B cell (primary cell): ENCODE data around the gene SYT11. TPM values are rescaled to one million over a fixed set of nuclear protein-coding genes. Genes with fewer than 3 reads are reported as not detected.

Experiments
- ATAC-seq: fragments of 200-7000 bp; cut with Tn5 transposase; one replicate; pipeline ENCODE4 v1.10.0; 2021; ENCODE audit warnings: low read depth, mild to moderate bottlenecking, moderate number of reproducible peaks, moderate library complexity
- CTCF ChIA-PET: fragments of 350-600 bp; sonication (Branson Sonifier 250); formaldehyde crosslinking; loops from one replicate; lab custom pipeline; 2021; ENCODE audit warnings: antibody characterized with exemption, inconsistent platforms; lab: Charles Lee
- POLR2A ChIA-PET: fragments of 350-600 bp; sonication (Branson Sonifier 250); formaldehyde crosslinking; loops from one replicate; lab custom pipeline; 2021; ENCODE audit warnings: antibody characterized with exemption; lab: Charles Lee
- DNase-seq: peaks from one replicate; pipeline ENCODE4 v3.0.0; 2013
- H2AFZ ChIP-seq: 2 replicates; pipeline ENCODE4 v1.6.1; 2012; ENCODE audit warnings: mild to moderate bottlenecking, low read depth, low read length; ENCODE audit not compliant: insufficient read depth, poor library complexity, severe bottlenecking
- H3K27ac ChIP-seq, 2 donors: 1 replicate in 1 of 2; 2 replicates in 1 of 2; pipeline ENCODE4 v1.5.1; 2012 to 2013; ENCODE audit warnings: low read length in 2 of 2, mild to moderate bottlenecking in 2 of 2, moderate library complexity in 1 of 2
- H3K27me3 ChIP-seq, 4 experiments: fragments of 200-600 bp in 1 of 4; sonication (generic) in 1 of 4; replicated peaks in 1 of 4; 1 replicate in 2 of 4; 2 replicates in 2 of 4; pipeline versions ENCODE4 v1.6.1 to v1.7.0; 2013 to 2016; ENCODE audit warnings: low read length in 3 of 4, mild to moderate bottlenecking in 2 of 4, mixed read lengths in 1 of 4, moderate library complexity in 1 of 4; ENCODE audit not compliant: insufficient read depth in 4 of 4, control insufficient read depth in 3 of 4; ENCODE audit errors: control extremely low read depth in 1 of 4
- H3K36me3 ChIP-seq, 2 experiments: replicated peaks in 1 of 2; 1 replicate in 1 of 2; 2 replicates in 1 of 2; pipeline versions ENCODE4 v1.6.1 to v1.7.1; 2013; ENCODE audit warnings: low read length in 1 of 2; ENCODE audit not compliant: insufficient read depth in 2 of 2, control insufficient read depth in 1 of 2; ENCODE audit errors: control extremely low read depth in 1 of 2, extremely low read depth in 1 of 2
- H3K4me1 ChIP-seq, 2 donors: fragments of 200-600 bp in 1 of 2; sonication (generic) in 1 of 2; 1 replicate in 1 of 2; 2 replicates in 1 of 2; pipeline versions ENCODE4 v1.5.1 to v1.6.1; 2013 to 2017; ENCODE audit warnings: low read length in 2 of 2; ENCODE audit not compliant: control insufficient read depth in 2 of 2, insufficient read depth in 2 of 2
- H3K4me2 ChIP-seq: replicated peaks from 2 replicates; pipeline ENCODE3; 2012; ENCODE audit warnings: mild to moderate bottlenecking, low read depth, low read length; ENCODE audit not compliant: poor library complexity, severe bottlenecking
- H3K4me3 ChIP-seq, 5 experiments: fragments of 200-600 bp in 1 of 5; sonication (generic) in 1 of 5; 1 replicate in 3 of 5; 2 replicates in 2 of 5; pipeline versions ENCODE4 v1.5.1 to v1.7.0; 2011 to 2016; ENCODE audit warnings: low read length in 4 of 5, mild to moderate bottlenecking in 4 of 5, low read depth in 2 of 5, control low read depth in 1 of 5, moderate library complexity in 1 of 5; ENCODE audit not compliant: insufficient read depth in 1 of 5; ENCODE audit errors: control extremely low read depth in 1 of 5, extremely low read depth in 1 of 5
- H3K79me2 ChIP-seq: fragments of 200-600 bp; sonication (generic); one replicate; pipeline ENCODE4 v1.6.0; 2016; ENCODE audit warnings: low read length; ENCODE audit not compliant: control insufficient read depth, insufficient read depth
- H3K9ac ChIP-seq: fragments of 200-600 bp; sonication (generic); 2 replicates; pipeline ENCODE4 v1.6.1; 2017; ENCODE audit warnings: mild to moderate bottlenecking, low read length, moderate library complexity
- H3K9me3 ChIP-seq, 3 donors: one replicate each; pipeline versions ENCODE4 v1.6.1 to v1.7.1; 2013; ENCODE audit warnings: low read length in 2 of 3; ENCODE audit not compliant: control insufficient read depth in 2 of 3, insufficient read depth in 1 of 3; ENCODE audit errors: control extremely low read depth in 1 of 3
- H4K20me1 ChIP-seq: 2 replicates; pipeline ENCODE4 v1.6.0; 2012; ENCODE audit warnings: mild to moderate bottlenecking, low read length; ENCODE audit not compliant: insufficient read depth, control insufficient read depth, poor library complexity, severe bottlenecking
- H3K27ac Mint-ChIP-seq: one replicate; pipeline ENCODE4 v1.8.0; 2021; ENCODE audit warnings: mixed read lengths
- H3K27me3 Mint-ChIP-seq: one replicate; pipeline ENCODE4 v1.8.0; 2021; ENCODE audit warnings: mixed read lengths
- H3K4me1 Mint-ChIP-seq: one replicate; pipeline ENCODE4 v1.8.0; 2021; ENCODE audit warnings: mixed read lengths
- H3K4me3 Mint-ChIP-seq: one replicate; pipeline ENCODE4 v1.8.0; 2021; ENCODE audit warnings: mixed read lengths
- H3K9me3 Mint-ChIP-seq: one replicate; pipeline ENCODE4 v1.8.0; 2022; ENCODE audit warnings: mixed read lengths; ENCODE audit not compliant: insufficient read depth
- CTCF ChIP-seq: fragments of 200-600 bp; IDR thresholded peaks from one replicate; pipeline ENCODE4 v1.8.0; 2022; ENCODE audit warnings: antibody characterized with exemption, mild to moderate bottlenecking
- EZH2 ChIP-seq: IDR thresholded peaks from 2 replicates; pipeline ENCODE4 v1.6.1; 2012; ENCODE audit warnings: borderline replicate concordance, low read depth, mild to moderate bottlenecking, moderate library complexity, low read length; ENCODE audit not compliant: insufficient read depth, poor library complexity, severe bottlenecking
- WGBS: methylation state at CpG from one replicate; pipeline ENCODE4 v1.1.5; 2013; ENCODE audit warnings: missing lambda C conversion rate; ENCODE audit not compliant: insufficient coverage; 5-methylcytosine and 5-hydroxymethylcytosine counted together
- intact Hi-C: fragments of 100-400 bp; cut with micrococcal nuclease; formaldehyde crosslinking; loops from one replicate; pipeline ENCODE4 v1.10.0; 2022
- polyA plus RNA-seq: library from polyadenylated mRNA; depleted of rRNA; stranded (reverse); fragments of >200 nt; gene quantifications from 2 replicates; pipeline ENCODE4 v1.2.3, GENCODE V29; 2012
- total RNA-seq, 2 donors: library from RNA; stranded (reverse); fragments of 120-200 nt in 1 of 2; gene quantifications; 1 replicate in 1 of 2; 2 replicates in 1 of 2; pipeline versions ENCODE4 v1.2.3 to v1.2.4, GENCODE V29; 2013 to 2022

SYT11 gene
- total and polyA plus RNA-seq, 2 donors (not counting 1 experiment from before 2014, with no cell fraction given): 1.8 to 6.6 TPM

- TF ChIP-seq EZH2 (no peak), CTCF (no peak)
- DNase-seq: no peak
Measured at GRCh38 chr1:155919801-155920200, 60.4 kb downstream of the SYT11 start.

GRCh38 chr1:155920717-155921116 is 61.4 kb downstream of the SYT11 start:
- no peak for TF ChIP-seq EZH2
- TF ChIP-seq CTCF: no peak
- no peaks in the 10 kb centered on the region for H3K9me3 ChIP-seq
- no peak for DNase-seq
- WGBS: no CpG with 5 or more reads among the region's 3 CpGs
- H3K27ac ChIP-seq: no peak overlapping the region
- H3K36me3 ChIP-seq: peaks cover 39 to 90% of the 10 kb centered on the region in 2 experiments
- POLR2A ChIA-PET: interaction anchor here (0.6 kb wide), 1 partner anchor 11 kb away, joined by 4 read pairs; no protein-coding TSS in a partner anchor
- peaks cover 5% of the 10 kb centered on the region for H4K20me1 ChIP-seq
- no peaks in the 10 kb centered on the region for H3K4me1 ChIP-seq
- Mint-ChIP-seq H3K4me1 (no peaks in the 10 kb centered on the region), H3K27ac (no peak overlapping the region), H3K27me3 (no peaks in the 10 kb centered on the region), H3K9me3 (no peaks in the 10 kb centered on the region), H3K4me3 (no peak overlapping the region)
- no peak for ATAC-seq
- intact Hi-C loops: no loop called here
- H3K79me2 ChIP-seq: peaks cover 6% of the 10 kb centered on the region
- no peaks in the 10 kb centered on the region for H3K27me3 ChIP-seq
- CTCF ChIA-PET: interaction anchor here (1.2 to 5.5 kb wide), 3 partner anchors 12 to 69 kb away, joined by 3 to 17 read pairs (median 5); no protein-coding TSS in a partner anchor
- no peak overlapping the region for H3K9ac ChIP-seq
- no peak overlapping the region for H3K4me3 ChIP-seq
- no peak overlapping the region for H2AFZ ChIP-seq
- no peak overlapping the region for H3K4me2 ChIP-seq

More at GRCh38 chr1:155919801-155920200, 60.4 kb downstream of the SYT11 start:
- no peak for ATAC-seq
- Histone ChIP-seq H3K4me2 (no peak overlapping the region), H3K79me2 (no peaks in the 10 kb centered on the region), H3K4me3 (no peak overlapping the region), H2AFZ (no peak overlapping the region), H4K20me1 (peaks cover 5% of the 10 kb centered on the region), H3K9ac (no peak overlapping the region), H3K36me3 (peaks cover 40 to 86% of the 10 kb centered on the region in 2 experiments), H3K4me1 (no peaks in the 10 kb centered on the region), H3K27me3 (no peaks in the 10 kb centered on the region), H3K9me3 (no peaks in the 10 kb centered on the region), H3K27ac (no peak overlapping the region)
- Mint-ChIP-seq H3K4me3 (no peak overlapping the region), H3K27ac (no peak overlapping the region), H3K9me3 (no peaks in the 10 kb centered on the region), H3K4me1 (no peaks in the 10 kb centered on the region), H3K27me3 (no peaks in the 10 kb centered on the region)
- ChIA-PET POLR2A (no interaction called here), CTCF (interaction anchor here (5.5 kb wide), 1 partner anchor 69 kb away, joined by 17 read pairs; no protein-coding TSS in a partner anchor)
- intact Hi-C loops: no loop called here
- no CpG with 5 or more reads among the region's 2 CpGs for WGBS
